Measurements from ENCODE around the gene CHADL. TPM values are rescaled to one million over a fixed set of nuclear protein-coding genes. Genes with fewer than 3 reads are reported as not detected.
"Not testable (repeated sequence)": the region's sequence is repeated elsewhere in the genome, so short reads cannot be mapped to it uniquely, and the experiment has no call there.

Gene CHADL
- total RNA-seq, 1 donor from 2014 or later = 1.6 TPM

DNA sequence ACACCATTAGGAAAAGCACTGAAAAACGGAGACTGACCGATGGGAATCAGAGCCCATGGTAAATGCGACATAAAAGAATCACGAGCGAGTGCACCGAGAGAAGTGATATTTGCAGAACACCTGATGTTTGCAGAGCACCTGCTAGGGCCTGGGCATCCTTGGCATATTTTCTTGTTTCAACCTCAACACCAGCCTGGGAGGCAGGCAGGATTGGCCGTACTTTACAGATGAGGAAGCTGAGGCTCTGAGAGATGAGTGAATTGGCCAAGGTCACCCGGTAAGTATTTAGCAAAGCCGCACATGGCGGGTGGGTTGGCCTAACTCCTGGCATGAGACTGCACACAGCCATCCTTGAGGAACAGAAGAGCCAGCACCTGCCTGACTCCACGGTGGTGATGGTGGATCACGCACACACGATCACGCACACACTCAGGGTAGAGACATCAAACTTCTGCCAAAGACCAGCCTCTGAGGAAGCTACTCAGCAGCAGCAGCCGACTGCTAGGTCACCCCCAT is 21.6 kb upstream of the CHADL start:
- H3K36me3 ChIP-seq (ENCODE audit: control insufficient read depth, insufficient read depth, low read length) = peaks cover 46% of the 10 kb centered on the region
- FAIRE-seq = no peak
- TF ChIP-seq, protein P1, sequence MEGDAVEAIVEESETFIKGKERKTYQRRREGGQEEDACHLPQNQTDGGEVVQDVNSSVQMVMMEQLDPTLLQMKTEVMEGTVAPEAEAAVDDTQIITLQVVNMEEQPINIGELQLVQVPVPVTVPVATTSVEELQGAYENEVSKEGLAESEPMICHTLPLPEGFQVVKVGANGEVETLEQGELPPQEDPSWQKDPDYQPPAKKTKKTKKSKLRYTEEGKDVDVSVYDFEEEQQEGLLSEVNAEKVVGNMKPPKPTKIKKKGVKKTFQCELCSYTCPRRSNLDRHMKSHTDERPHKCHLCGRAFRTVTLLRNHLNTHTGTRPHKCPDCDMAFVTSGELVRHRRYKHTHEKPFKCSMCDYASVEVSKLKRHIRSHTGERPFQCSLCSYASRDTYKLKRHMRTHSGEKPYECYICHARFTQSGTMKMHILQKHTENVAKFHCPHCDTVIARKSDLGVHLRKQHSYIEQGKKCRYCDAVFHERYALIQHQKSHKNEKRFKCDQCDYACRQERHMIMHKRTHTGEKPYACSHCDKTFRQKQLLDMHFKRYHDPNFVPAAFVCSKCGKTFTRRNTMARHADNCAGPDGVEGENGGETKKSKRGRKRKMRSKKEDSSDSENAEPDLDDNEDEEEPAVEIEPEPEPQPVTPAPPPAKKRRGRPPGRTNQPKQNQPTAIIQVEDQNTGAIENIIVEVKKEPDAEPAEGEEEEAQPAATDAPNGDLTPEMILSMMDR (IDR thresholded peaks at IDR 0.05; ENCODE audit: insufficient read depth, low read length, severe bottlenecking) = no peak

DNA sequence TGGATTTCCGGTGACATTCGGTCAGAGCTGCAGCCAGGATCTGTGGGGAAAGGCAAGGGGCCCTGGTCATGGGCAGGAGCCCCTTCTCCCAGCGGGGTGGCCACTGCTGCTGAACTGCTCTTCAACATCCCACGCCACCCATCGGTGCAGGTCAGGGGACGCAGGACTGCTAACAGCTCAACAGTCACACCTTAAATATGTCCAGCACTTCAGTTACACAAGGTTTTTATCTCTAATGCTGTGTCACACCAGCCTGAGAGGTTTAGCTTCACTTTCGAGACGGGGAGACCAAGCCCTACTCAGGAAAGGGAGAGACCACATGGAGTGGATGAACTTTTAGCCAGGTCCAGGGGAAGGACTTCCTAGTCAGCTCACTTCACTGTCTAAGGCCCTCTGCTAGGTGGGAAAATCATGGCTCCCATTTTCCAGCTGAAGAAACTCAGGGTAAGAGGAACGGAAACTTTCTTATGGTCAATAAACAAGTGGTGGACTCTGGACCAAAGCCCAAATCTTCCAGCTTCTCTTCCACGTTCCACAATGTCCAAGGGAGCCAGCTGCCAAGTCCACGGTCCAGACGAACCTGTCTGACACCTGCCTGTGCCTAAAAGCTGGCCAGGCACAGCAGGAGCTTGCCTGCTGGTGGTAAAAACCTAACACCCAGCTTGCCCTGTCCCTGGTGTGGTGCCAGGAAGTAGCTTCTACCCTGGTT is 21.0 kb upstream of the CHADL start:
- Histone ChIP-seq H3K27me3 (ENCODE audit: control insufficient read depth, insufficient read depth, low read length) (no peaks in the 10 kb centered on the region), H3K4me3 (ENCODE audit: low read depth, low read length) (no peak overlapping the region), H3K36me3 (ENCODE audit: control insufficient read depth, insufficient read depth, low read length) (peaks cover 46% of the 10 kb centered on the region)
- DNase-seq (ENCODE audit: low read depth) (no peak), FAIRE-seq (no peak)
- TF ChIP-seq, protein P1 (IDR thresholded peaks at IDR 0.05; ENCODE audit: insufficient read depth, low read length, severe bottlenecking) = no peak

More for the DNA sequence above, 21.6 kb upstream of the CHADL start:
- no peaks in the 10 kb centered on the region for H3K27me3 ChIP-seq (ENCODE audit: control insufficient read depth, insufficient read depth, low read length)
- DNase-seq (ENCODE audit: low read depth) = no peak
- no peak overlapping the region for H3K4me3 ChIP-seq (ENCODE audit: low read depth, low read length)

DNA sequence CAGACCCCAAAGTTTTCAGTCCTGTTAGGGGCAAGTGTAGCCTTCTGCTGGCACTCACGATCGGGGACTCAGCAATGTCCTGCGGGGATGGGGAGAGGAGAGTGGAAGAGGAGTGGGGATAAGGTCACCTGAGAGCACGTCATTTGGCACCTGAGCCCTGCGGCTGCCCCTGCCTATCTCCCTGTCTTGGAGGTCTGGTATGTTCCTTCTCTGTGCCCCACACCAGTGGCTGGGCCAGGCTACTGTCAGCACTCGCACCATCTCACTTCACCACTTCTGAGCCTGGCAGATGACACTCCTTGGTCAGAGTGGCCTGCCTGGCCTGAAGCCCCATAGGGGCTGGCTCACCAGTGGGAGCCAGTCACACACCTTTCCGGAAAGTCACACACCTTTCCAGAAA is 20.1 kb upstream of the CHADL start:
- Histone ChIP-seq H3K27me3 (ENCODE audit: control insufficient read depth, insufficient read depth, low read length) (no peaks in the 10 kb centered on the region), H3K36me3 (ENCODE audit: control insufficient read depth, insufficient read depth, low read length) (peaks cover 50% of the 10 kb centered on the region), H3K4me3 (ENCODE audit: low read depth, low read length) (no peak overlapping the region)
- FAIRE-seq (no peak), DNase-seq (ENCODE audit: low read depth) (no peak)
- TF ChIP-seq, protein P1 (IDR thresholded peaks at IDR 0.05; ENCODE audit: insufficient read depth, low read length, severe bottlenecking) = no peak

DNA sequence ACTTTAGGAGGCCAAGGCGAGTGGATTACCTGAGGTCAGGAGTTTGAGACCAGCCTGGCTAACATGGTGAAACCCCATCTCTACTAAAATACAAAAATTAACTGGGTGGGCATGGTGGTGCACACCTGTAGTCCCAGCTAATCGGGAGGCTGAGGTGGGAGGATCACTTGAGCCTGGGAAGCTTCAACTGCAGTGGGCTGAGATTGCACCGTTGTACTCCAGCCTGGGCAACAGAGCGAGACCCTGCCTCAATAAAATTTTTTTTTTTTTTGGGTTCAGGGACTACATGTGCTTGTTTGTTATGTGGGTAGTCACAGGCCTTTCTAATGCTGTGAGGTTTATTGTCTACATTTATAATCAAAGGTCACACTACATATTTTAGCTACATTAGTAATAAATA is 19.0 kb upstream of the CHADL start:
- not testable (repeated sequence) for FAIRE-seq; DNase-seq (ENCODE audit: low read depth); H3K27me3 ChIP-seq (ENCODE audit: control insufficient read depth, insufficient read depth, low read length); H3K4me3 ChIP-seq (ENCODE audit: low read depth, low read length)
- H3K36me3 ChIP-seq (ENCODE audit: control insufficient read depth, insufficient read depth, low read length) = peaks cover 48% of the 10 kb centered on the region

GRCh38 chr22:41257696-41258095 is 17.0 kb upstream of the CHADL start:
- peaks cover 45% of the 10 kb centered on the region for H3K36me3 ChIP-seq (ENCODE audit: control insufficient read depth, insufficient read depth, low read length)
- no peak for FAIRE-seq
- DNase-seq (ENCODE audit: low read depth) = no peak
- H3K4me3 ChIP-seq (ENCODE audit: low read depth, low read length) = no peak overlapping the region
- H3K27me3 ChIP-seq (ENCODE audit: control insufficient read depth, insufficient read depth, low read length) = no peaks in the 10 kb centered on the region
- TF ChIP-seq, protein P1 (IDR thresholded peaks at IDR 0.05; ENCODE audit: insufficient read depth, low read length, severe bottlenecking) = no peak

- Histone ChIP-seq H3K27me3 (ENCODE audit: control insufficient read depth, insufficient read depth, low read length) (no peaks in the 10 kb centered on the region), H3K4me3 (ENCODE audit: low read depth, low read length) (no peak overlapping the region), H3K36me3 (ENCODE audit: control insufficient read depth, insufficient read depth, low read length) (peaks cover 47% of the 10 kb centered on the region)
- DNase-seq (ENCODE audit: low read depth) (peak; percentile 91), FAIRE-seq (peak; percentile 79)
- TF ChIP-seq, protein P1 (IDR thresholded peaks at IDR 0.05; ENCODE audit: insufficient read depth, low read length, severe bottlenecking) = peak; percentile 51
Observed at GRCh38 chr22:41256254-41257253, 15.8 kb upstream of the CHADL start.
